A549 (cell line): ENCODE measurements around the gene RARG. TPM values are rescaled to one million over a fixed set of nuclear protein-coding genes. Genes with fewer than 3 reads are reported as not detected.

ENCODE experiments used
- ATAC-seq, 2 experiments: fragments of 200-7000 bp in 1 of 2; fragments of >200 bp in 1 of 2; cut with Nextera tagmentation in 1 of 2; cut with Tn5 transposase in 1 of 2; 3 replicates each; pipeline versions ENCODE4 v1.8.0 to v1.9.1; 2018 to 2020; ENCODE audit warnings: mild to moderate bottlenecking in 1 of 2, moderate library complexity in 1 of 2
- CTCF ChIA-PET: fragments of 300-600 bp; sonication (Branson Sonifier 250); formaldehyde crosslinking; extraction: SDS; loops from one replicate; lab custom pipeline; 2021; ENCODE audit warnings: antibody characterized with exemption, inconsistent platforms; lab: Yijun Ruan, JAX
- POLR2A ChIA-PET: fragments of 350-600 bp; formaldehyde crosslinking; extraction: SDS; loops from one replicate; lab custom pipeline; 2021; ENCODE audit warnings: antibody characterized with exemption, inconsistent platforms; lab: Yijun Ruan, JAX
- DNase-seq, 2 experiments: peaks; one replicate each; pipeline versions ENCODE4 v3.0.0 to v3.0.0-alpha.2; 2011 to 2016; ENCODE audit warnings: low read depth in 1 of 2, low spot score in 1 of 2
- FAIRE-seq: peaks from 2 replicates; lab custom pipeline; 2011; peaks lifted over from hg19 to GRCh38; lab: Jason Lieb, UNC
- H3K27ac ChIP-seq, 2 experiments: fragments of >200 bp; sonication (Bioruptor Twin); formaldehyde crosslinking; 3 replicates each; pipeline ENCODE4 v1.5.1; 2016 to 2017
- H3K4me1 ChIP-seq: fragments of >200 bp; sonication (Bioruptor Twin); formaldehyde crosslinking; 3 replicates; pipeline ENCODE4 v1.6.1; 2016
- H3K4me2 ChIP-seq: fragments of >200 bp; sonication (Bioruptor Twin); formaldehyde crosslinking; 3 replicates; pipeline ENCODE4 v1.6.1; 2016
- H3K4me3 ChIP-seq: fragments of >200 bp; sonication (Bioruptor Twin); formaldehyde crosslinking; 3 replicates; pipeline ENCODE4 v1.5.1; 2016
- H3K9me3 ChIP-seq: fragments of >200 bp; sonication (Bioruptor Twin); formaldehyde crosslinking; 3 replicates; pipeline ENCODE4 v1.6.1; 2016
- CHD2 ChIP-seq: fragments of 150-350 bp; IDR thresholded peaks from 2 replicates; pipeline ENCODE4 v1.6.1; 2014; ENCODE audit warnings: low read length; ENCODE audit not compliant: partially characterized antibody
- CHD4 ChIP-seq: fragments of 200-600 bp; sonication (generic); IDR thresholded peaks from 2 replicates; pipeline ENCODE4 v1.6.1; 2016; ENCODE audit warnings: antibody characterized with exemption, mild to moderate bottlenecking, borderline replicate concordance
- EHF ChIP-seq: fragments of 250-450 bp; sonication (Bioruptor Pico); IDR thresholded peaks from 2 replicates; pipeline ENCODE4 v1.5.0; 2020; ENCODE audit warnings: mild to moderate bottlenecking
- ELK1 ChIP-seq: fragments of 150-350 bp; IDR thresholded peaks from 2 replicates; pipeline ENCODE4 v1.6.1; 2014; ENCODE audit warnings: low read depth, mild to moderate bottlenecking, low read length
- FOSL2 ChIP-seq, 2 experiments: fragments of 450-650 bp in 1 of 2; fragments of >200 bp in 1 of 2; sonication (Bioruptor Twin) in 1 of 2; formaldehyde crosslinking; IDR thresholded peaks; 2 replicates each; pipeline versions ENCODE4 v1.5.0 to v1.6.1; 2016 to 2020; ENCODE audit warnings: mild to moderate bottlenecking in 1 of 2, moderate library complexity in 1 of 2
- FOXS1 ChIP-seq: fragments of 250-450 bp; sonication (Bioruptor Pico); IDR thresholded peaks from 2 replicates; pipeline ENCODE4 v1.5.0; 2020; ENCODE audit warnings: mild to moderate bottlenecking, moderate library complexity
- HES2 ChIP-seq: fragments of >200 bp; sonication (Bioruptor Twin); formaldehyde crosslinking; IDR thresholded peaks from 2 replicates; pipeline ENCODE4 v1.6.1; 2016
- HOXB13 ChIP-seq: fragments of 250-450 bp; sonication (Bioruptor Pico); IDR thresholded peaks from 2 replicates; pipeline ENCODE4 v1.5.0; 2020; ENCODE audit warnings: low read depth, mild to moderate bottlenecking, moderate library complexity
- JUN ChIP-seq, 2 experiments: fragments of >200 bp; sonication (Bioruptor Twin); formaldehyde crosslinking; IDR thresholded peaks; 2 replicates in 1 of 2; 3 replicates in 1 of 2; pipeline ENCODE4 v1.6.1; 2016 to 2017
- MAX ChIP-seq: IDR thresholded peaks from 2 replicates; pipeline ENCODE4 v1.6.1; 2012
- NFE2L2 ChIP-seq: fragments of 150-350 bp; conservative IDR thresholded peaks from 2 replicates; pipeline ENCODE4 v1.6.1; 2014; ENCODE audit warnings: low read length
- NPAS2 ChIP-seq: fragments of 250-450 bp; sonication (Bioruptor Pico); IDR thresholded peaks from 2 replicates; pipeline ENCODE4 v1.8.0; 2022; ENCODE audit warnings: mild to moderate bottlenecking, moderate library complexity, borderline replicate concordance
- PBX3 ChIP-seq: IDR thresholded peaks from 2 replicates; pipeline ENCODE4 v1.6.1; 2012
- POLR2A ChIP-seq: IDR thresholded peaks from 2 replicates; pipeline ENCODE4 v1.6.1; 2012; ENCODE audit warnings: mild to moderate bottlenecking, low read length
- POLR2AphosphoS2 ChIP-seq: conservative IDR thresholded peaks from 2 replicates; pipeline ENCODE4 v1.6.1; 2012; ENCODE audit warnings: low read length, improper control_type of control experiment, inconsistent platforms
- SMC3 ChIP-seq: fragments of >200 bp; sonication (Bioruptor Twin); formaldehyde crosslinking; IDR thresholded peaks from 3 replicates; pipeline ENCODE4 v1.6.1; 2018; ENCODE audit warnings: inconsistent platforms
- SREBF2 ChIP-seq: fragments of 450-650 bp; IDR thresholded peaks from 2 replicates; pipeline ENCODE4 v1.6.1; 2014; ENCODE audit warnings: mild to moderate bottlenecking, moderate library complexity
- TFCP2L1 ChIP-seq: fragments of 250-450 bp; sonication (Bioruptor Pico); IDR thresholded peaks from 2 replicates; pipeline ENCODE4 v1.5.0; 2021; ENCODE audit warnings: mild to moderate bottlenecking
- USF2 ChIP-seq: fragments of 450-650 bp; IDR thresholded peaks from 2 replicates; pipeline ENCODE4 v1.6.1; 2014; ENCODE audit warnings: antibody characterized with exemption
- ZC3H11A ChIP-seq: fragments of 450-650 bp; IDR thresholded peaks from 2 replicates; pipeline ENCODE4 v1.6.1; 2014; ENCODE audit warnings: antibody characterized with exemption, mild to moderate bottlenecking
- ZFP36 ChIP-seq: fragments of 450-650 bp; IDR thresholded peaks from 2 replicates; pipeline ENCODE4 v1.6.1; 2014; ENCODE audit warnings: borderline replicate concordance; ENCODE audit not compliant: partially characterized antibody
- WGBS: methylation state at CpG from one replicate; pipeline ENCODE4 v1.1.6; 2017; ENCODE audit errors: missing lambda C conversion rate; 5-methylcytosine and 5-hydroxymethylcytosine counted together
- polyA minus RNA-seq: library from RNA; depleted of rRNA, polyadenylated mRNA; stranded (reverse); fragments of >200 nt; gene quantifications from 2 replicates; pipeline ENCODE4 v1.2.3, GENCODE V29; 2011; rRNA and poly(A)+ RNA removed
- polyA plus RNA-seq, 4 experiments: library from polyadenylated mRNA; depleted of rRNA in 3 of 4; stranded (reverse); fragments of >200 nt; fragmentation: RNase III in 1 of 4; extraction: RNeasy Plus Mini Kit Qiagen cat#74134 plus additional on column Dnase treatment in 1 of 4; gene quantifications; 2 replicates in 3 of 4; 3 replicates in 1 of 4; pipeline ENCODE4 v1.2.3, GENCODE V29; 2011 to 2017

Gene RARG
- polyA plus RNA-seq (2011; rRNA removed): 15.6 and 19.0 TPM in 2 replicates
- 31.6 and 42.1 TPM in 2 replicates for polyA plus RNA-seq (2012; cell fraction: cytosol; rRNA removed)
- polyA plus RNA-seq (2012; cell fraction: nucleus; rRNA removed): 50.0 and 54.4 TPM in 2 replicates
- 16.4 to 17.7 TPM (median 17.2 TPM) in 3 replicates for polyA plus RNA-seq (2017; fragmentation: RNase III; extraction: RNeasy Plus Mini Kit Qiagen cat#74134 plus additional on column Dnase treatment)
- polyA minus RNA-seq: 23.8 and 24.1 TPM in 2 replicates

GRCh38 chr12:53231921-53232645 is at the start of gene RARG:
TSS of gene RARG (minus strand) at chr12:53232209. CDS start at chr12:53227545, 4,664 bp downstream.
- Histone ChIP-seq H3K4me3 (peak within 1 kb of the TSS; percentile 69), H3K4me1 (peaks cover 36% of the 10 kb centered on the region), H3K4me2 (peak within 1 kb of the TSS; percentile 97), H3K27ac (peak within 1 kb of the TSS; percentile 84 to 92), H3K9me3 (no peaks in the 10 kb centered on the region)
- CTCF ChIA-PET: interaction anchor here (1.0 to 1.4 kb wide), 3 partner anchors 10 to 50 kb away, joined by 3 to 4 read pairs (median 3); a partner anchor contains a TSS
- ATAC-seq (peak; percentile 80 to 88), DNase-seq (peak; percentile 76 to 87), FAIRE-seq (no peak)
- TF ChIP-seq SREBF2 (no peak), PBX3 (peak; percentile 45), TFCP2L1 (CRISPR knock-in tag) (no peak), NPAS2 (no peak), USF2 (peak; percentile 66), EHF (CRISPR knock-in tag) (no peak), MAX (peak; percentile 62), HOXB13 (CRISPR knock-in tag) (no peak), ELK1 (no peak), POLR2A (peak; percentile 19; the same call in 1 of the 2 replicates), ZC3H11A (no peak), FOSL2 (IDR thresholded peaks at IDR 0.05) (0 out of 2 replicates have a peak, but pooled peaks have one; percentile 10), FOSL2 (CRISPR knock-in tag; IDR thresholded peaks at IDR 0.05) (peak; percentile 70), JUN (IDR thresholded peaks at IDR 0.05) (no peak; a peak in 1 of 5 replicates), FOXS1 (CRISPR knock-in tag) (no peak), CHD2 (no peak), SMC3 (0 out of 3 replicates have a peak, but pooled peaks have one; percentile 6)
- POLR2A ChIA-PET: no interaction called here
- 3% methylated on average over 29 of the region's 44 CpGs for WGBS

- POLR2A ChIA-PET: no interaction called here
- FAIRE-seq (no peak), ATAC-seq (no peak), DNase-seq (no peak)
- no peak overlapping the region for H3K4me3 ChIP-seq
- no peak overlapping the region for H3K27ac ChIP-seq
- H3K4me2 ChIP-seq: no peak overlapping the region
- CTCF ChIA-PET: interaction anchor here (0.6 to 28.2 kb wide), 8 partner anchors 9 to 111 kb away, joined by 3 to 1046 read pairs (median 6); partner anchors contain the start of genes AAAS, ESPL1, ITGB7 and PFDN5
- no peaks in the 10 kb centered on the region for H3K4me1 ChIP-seq
- WGBS: 96% methylated on average over 9 of the region's 9 CpGs
- no peaks in the 10 kb centered on the region for H3K9me3 ChIP-seq
- TF ChIP-seq NFE2L2 (no peak), CHD4 (no peak), HES2 (no peak), TFCP2L1 (CRISPR knock-in tag) (no peak), POLR2AphosphoS2 (no peak), ZFP36 (no peak)
- TF ChIP-seq, all 56 proteins: peak for 0
These were observed 48.0 kb upstream of the RARG start for GRCh38 chr12:53279888-53280498.
